ENCODE measurements around the gene ULBP2.

DNA sequence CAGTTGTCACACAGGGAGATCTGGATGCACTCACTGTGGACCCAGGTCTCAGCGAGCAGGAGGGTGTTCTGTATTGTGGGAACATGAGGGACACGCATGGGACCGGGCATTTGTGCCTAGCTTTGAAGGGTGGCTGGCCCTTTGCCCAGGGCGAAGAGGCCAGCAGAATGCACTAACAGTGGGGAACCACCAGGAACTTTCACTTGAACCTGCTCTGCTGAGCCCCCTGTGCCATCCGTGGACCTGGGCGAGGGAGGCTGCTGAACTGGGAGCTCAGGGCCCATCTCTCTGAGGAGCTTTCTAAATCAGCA, 1.2 kb upstream of the ULBP2 start:
- TF ChIP-seq, protein P1, sequence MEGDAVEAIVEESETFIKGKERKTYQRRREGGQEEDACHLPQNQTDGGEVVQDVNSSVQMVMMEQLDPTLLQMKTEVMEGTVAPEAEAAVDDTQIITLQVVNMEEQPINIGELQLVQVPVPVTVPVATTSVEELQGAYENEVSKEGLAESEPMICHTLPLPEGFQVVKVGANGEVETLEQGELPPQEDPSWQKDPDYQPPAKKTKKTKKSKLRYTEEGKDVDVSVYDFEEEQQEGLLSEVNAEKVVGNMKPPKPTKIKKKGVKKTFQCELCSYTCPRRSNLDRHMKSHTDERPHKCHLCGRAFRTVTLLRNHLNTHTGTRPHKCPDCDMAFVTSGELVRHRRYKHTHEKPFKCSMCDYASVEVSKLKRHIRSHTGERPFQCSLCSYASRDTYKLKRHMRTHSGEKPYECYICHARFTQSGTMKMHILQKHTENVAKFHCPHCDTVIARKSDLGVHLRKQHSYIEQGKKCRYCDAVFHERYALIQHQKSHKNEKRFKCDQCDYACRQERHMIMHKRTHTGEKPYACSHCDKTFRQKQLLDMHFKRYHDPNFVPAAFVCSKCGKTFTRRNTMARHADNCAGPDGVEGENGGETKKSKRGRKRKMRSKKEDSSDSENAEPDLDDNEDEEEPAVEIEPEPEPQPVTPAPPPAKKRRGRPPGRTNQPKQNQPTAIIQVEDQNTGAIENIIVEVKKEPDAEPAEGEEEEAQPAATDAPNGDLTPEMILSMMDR (conservative IDR thresholded peaks at IDR 0.05; ENCODE audit: low read length), result no peak
- TF ChIP-seq EZH2phosphoT487 (IDR thresholded peaks at IDR 0.05; ENCODE audit: borderline replicate concordance, low read depth, low read length), result no peak
